ENCODE results near the gene IMMP2L.
"Not testable (repeated sequence)": the region's sequence is repeated elsewhere in the genome, so short reads cannot be mapped to it uniquely, and the experiment has no call there.

Gene IMMP2L

GRCh38 chr7:111561904-111562732 is at the start of gene IMMP2L:
Gene IMMP2L (minus strand): TSS chr7:111562492.
- DNase-seq (ENCODE audit: low read depth): peak; percentile 90

GRCh38 chr7:111609483-111610254 is 47.4 kb upstream of the IMMP2L start:
- not testable (repeated sequence) for DNase-seq (ENCODE audit: low read depth)

- no peak for DNase-seq (ENCODE audit: low read depth)
Measured at GRCh38 chr7:111607621-111608020, 45.3 kb upstream of the IMMP2L start.

- no peak for DNase-seq (ENCODE audit: low read depth)
Measured at GRCh38 chr7:111605246-111605645, 43.0 kb upstream of the IMMP2L start.

GRCh38 chr7:111600091-111600490 is 37.8 kb upstream of the IMMP2L start:
- DNase-seq (ENCODE audit: low read depth): no peak

GRCh38 chr7:111595780-111596179 is 33.5 kb upstream of the IMMP2L start:
- no peak for DNase-seq (ENCODE audit: low read depth)

GRCh38 chr7:111594602-111595001 is 32.3 kb upstream of the IMMP2L start:
- no peak for DNase-seq (ENCODE audit: low read depth)

GRCh38 chr7:111593343-111593742 is 31.1 kb upstream of the IMMP2L start:
- DNase-seq (ENCODE audit: low read depth): no peak

GRCh38 chr7:111588065-111588433 is 25.8 kb upstream of the IMMP2L start:
- no peak for DNase-seq (ENCODE audit: low read depth)

- no peak for DNase-seq (ENCODE audit: low read depth)
Measured at GRCh38 chr7:111587410-111588064, 25.2 kb upstream of the IMMP2L start.

- DNase-seq (ENCODE audit: low read depth): no peak
Measured at GRCh38 chr7:111586711-111587409, 24.6 kb upstream of the IMMP2L start.

GRCh38 chr7:111581784-111582488 is 19.6 kb upstream of the IMMP2L start:
- not testable (repeated sequence) for DNase-seq (ENCODE audit: low read depth)

GRCh38 chr7:111581207-111581606 is 18.9 kb upstream of the IMMP2L start:
- not testable (repeated sequence) for DNase-seq (ENCODE audit: low read depth)

GRCh38 chr7:111578754-111579153 is 16.5 kb upstream of the IMMP2L start:
- no peak for DNase-seq (ENCODE audit: low read depth)

GRCh38 chr7:111571720-111572119 is 9.4 kb upstream of the IMMP2L start:
- DNase-seq (ENCODE audit: low read depth): no peak

- no peak for DNase-seq (ENCODE audit: low read depth)
Measured at GRCh38 chr7:111568870-111569462, 6.7 kb upstream of the IMMP2L start.

GRCh38 chr7:111568419-111568818 is 6.1 kb upstream of the IMMP2L start:
- no peak for DNase-seq (ENCODE audit: low read depth)

GRCh38 chr7:111564078-111564477 is 1.8 kb upstream of the IMMP2L start:
- DNase-seq (ENCODE audit: low read depth): no peak

GRCh38 chr7:111561654-111561903 is 713 bp downstream of the IMMP2L start:
- no peak for DNase-seq (ENCODE audit: low read depth)

- DNase-seq (ENCODE audit: low read depth): no peak
Measured at GRCh38 chr7:111560773-111561653, 1.3 kb downstream of the IMMP2L start.
